OCI-LY3 (cell line): ENCODE results near the gene FAM217B.

ENCODE experiments used
- H2AFZ ChIP-seq: fragments of 200-600, 300-600 bp; shearing (Covaris generic); 2 replicates; pipeline ENCODE4 v1.6.0; 2014; ENCODE audit warnings: antibody characterized with exemption, low read depth, low read length
- H3K27ac ChIP-seq: fragments of 200-600, 300-600 bp; sonication (generic); 2 replicates; pipeline ENCODE4 v1.5.1; 2014; ENCODE audit warnings: mild to moderate bottlenecking, low read length, moderate library complexity, mixed read lengths
- H3K27me3 ChIP-seq: fragments of 200-600, 300-600 bp; sonication (generic); 2 replicates; pipeline ENCODE4 v1.6.1; 2014; ENCODE audit warnings: low read depth, low read length, mixed read lengths
- H3K36me3 ChIP-seq: fragments of 200-600, 300-600 bp; sonication (generic); replicated peaks from 2 replicates; pipeline ENCODE3; 2014; ENCODE audit warnings: low read depth, low read length, mixed read lengths
- H3K4me1 ChIP-seq: fragments of 300-600, 200-600 bp; sonication (generic); 2 replicates; pipeline ENCODE4 v1.6.1; 2014; ENCODE audit warnings: low read length, mixed read lengths
- H3K4me2 ChIP-seq: fragments of 200-600, 300-600 bp; sonication (generic); 2 replicates; pipeline ENCODE4 v1.6.1; 2014; ENCODE audit warnings: low read length, mixed read lengths
- H3K4me3 ChIP-seq: fragments of 300-600, 200-600 bp; sonication (generic); 2 replicates; pipeline ENCODE4 v1.5.1; 2014; ENCODE audit warnings: antibody characterized with exemption, mild to moderate bottlenecking, low read length, moderate library complexity
- H3K79me2 ChIP-seq: fragments of 300-600, 200-600 bp; shearing (Covaris generic); 2 replicates; pipeline ENCODE4 v1.6.1; 2014; ENCODE audit warnings: mild to moderate bottlenecking, low read length, mixed read lengths
- H3K9ac ChIP-seq: fragments of 300-600, 200-600 bp; shearing (Covaris generic); 2 replicates; pipeline ENCODE4 v1.6.0; 2014; ENCODE audit warnings: mild to moderate bottlenecking, low read length, moderate library complexity
- H3K9me3 ChIP-seq: fragments of 200-600, 300-600 bp; shearing (Covaris generic); 2 replicates; pipeline ENCODE4 v1.6.1; 2014; ENCODE audit warnings: low read length, mixed read lengths; ENCODE audit not compliant: insufficient read depth
- H4K20me1 ChIP-seq: fragments of 200-600, 300-600 bp; sonication (generic); 2 replicates; pipeline ENCODE4 v1.6.1; 2016; ENCODE audit warnings: low read length, mixed read lengths; ENCODE audit not compliant: insufficient read depth
- EZH2phosphoT487 ChIP-seq: fragments of 200-600 bp; shearing (Covaris generic); IDR thresholded peaks from 2 replicates; pipeline ENCODE4 v1.6.1; 2018; ENCODE audit warnings: antibody characterized with exemption, mixed run types, low read depth
- TF ChIP-seq, protein P1 (sequence below): fragments of 200-600, 300-600 bp; sonication (generic); IDR thresholded peaks from 2 replicates; pipeline ENCODE4 v1.5.1; 2014; ENCODE audit warnings: antibody characterized with exemption, low read length, low read depth

The FAM217B gene

DNA sequence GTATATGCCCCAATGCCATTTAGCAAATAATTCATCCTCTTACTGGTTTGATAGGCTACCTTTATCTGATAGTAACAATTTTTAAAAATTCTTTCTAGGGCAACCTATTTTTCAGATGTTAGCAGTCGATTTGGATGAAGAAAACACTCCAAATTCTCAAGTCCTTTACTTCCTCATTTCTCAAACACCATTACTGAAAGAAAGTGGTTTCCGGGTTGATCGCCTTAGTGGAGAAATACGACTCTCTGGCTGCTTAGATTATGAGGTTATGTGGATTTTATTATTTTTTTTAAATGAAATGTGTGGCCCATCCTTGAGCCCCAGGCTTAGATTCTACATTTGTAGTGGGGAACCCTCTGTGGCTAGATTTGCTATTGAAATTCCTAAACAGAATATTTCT is 44.4 kb downstream of the FAM217B start:
- no peaks in the 10 kb centered on the region for H4K20me1 ChIP-seq
- no peaks in the 10 kb centered on the region for H3K9me3 ChIP-seq
- H3K27me3 ChIP-seq: no peaks in the 10 kb centered on the region
- H2AFZ ChIP-seq: no peak overlapping the region
- no peak overlapping the region for H3K4me2 ChIP-seq
- H3K4me3 ChIP-seq: no peak overlapping the region
- H3K36me3 ChIP-seq: no peaks in the 10 kb centered on the region
- no peaks in the 10 kb centered on the region for H3K4me1 ChIP-seq
- no peak overlapping the region for H3K9ac ChIP-seq
- TF ChIP-seq EZH2phosphoT487: no peak
- TF ChIP-seq, protein P1, sequence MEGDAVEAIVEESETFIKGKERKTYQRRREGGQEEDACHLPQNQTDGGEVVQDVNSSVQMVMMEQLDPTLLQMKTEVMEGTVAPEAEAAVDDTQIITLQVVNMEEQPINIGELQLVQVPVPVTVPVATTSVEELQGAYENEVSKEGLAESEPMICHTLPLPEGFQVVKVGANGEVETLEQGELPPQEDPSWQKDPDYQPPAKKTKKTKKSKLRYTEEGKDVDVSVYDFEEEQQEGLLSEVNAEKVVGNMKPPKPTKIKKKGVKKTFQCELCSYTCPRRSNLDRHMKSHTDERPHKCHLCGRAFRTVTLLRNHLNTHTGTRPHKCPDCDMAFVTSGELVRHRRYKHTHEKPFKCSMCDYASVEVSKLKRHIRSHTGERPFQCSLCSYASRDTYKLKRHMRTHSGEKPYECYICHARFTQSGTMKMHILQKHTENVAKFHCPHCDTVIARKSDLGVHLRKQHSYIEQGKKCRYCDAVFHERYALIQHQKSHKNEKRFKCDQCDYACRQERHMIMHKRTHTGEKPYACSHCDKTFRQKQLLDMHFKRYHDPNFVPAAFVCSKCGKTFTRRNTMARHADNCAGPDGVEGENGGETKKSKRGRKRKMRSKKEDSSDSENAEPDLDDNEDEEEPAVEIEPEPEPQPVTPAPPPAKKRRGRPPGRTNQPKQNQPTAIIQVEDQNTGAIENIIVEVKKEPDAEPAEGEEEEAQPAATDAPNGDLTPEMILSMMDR: no peak
- H3K79me2 ChIP-seq: no peaks in the 10 kb centered on the region
- no peak overlapping the region for H3K27ac ChIP-seq

DNA sequence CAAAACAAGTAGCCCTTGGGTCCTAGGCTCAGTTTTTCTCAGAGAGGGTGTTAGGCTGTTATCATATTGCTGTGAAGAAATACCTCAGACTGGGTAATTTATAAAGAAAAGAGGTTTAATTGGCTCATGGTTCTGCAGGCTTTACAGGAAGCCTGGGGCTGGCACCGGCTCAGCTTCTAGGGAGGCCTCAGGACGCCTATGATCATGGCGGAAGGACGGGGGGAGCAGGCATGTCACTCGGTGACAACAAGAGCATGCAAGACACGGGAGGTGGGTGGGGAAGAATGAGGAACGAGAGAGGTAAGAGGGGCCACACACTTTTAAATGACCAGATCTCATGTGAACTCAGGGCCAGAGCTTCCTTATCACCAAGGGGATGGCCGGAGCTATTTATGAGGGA is 45.0 kb downstream of the FAM217B start:
- Histone ChIP-seq H3K79me2 (no peaks in the 10 kb centered on the region), H4K20me1 (no peaks in the 10 kb centered on the region), H3K9me3 (0 out of 2 replicates have a peak, but pooled peaks cover under 1% of the 10 kb centered on the region), H3K27ac (no peak overlapping the region), H3K4me3 (no peak overlapping the region), H3K9ac (no peak overlapping the region), H3K27me3 (no peaks in the 10 kb centered on the region), H3K36me3 (no peaks in the 10 kb centered on the region), H3K4me2 (no peak overlapping the region), H3K4me1 (no peaks in the 10 kb centered on the region), H2AFZ (no peak overlapping the region)
- TF ChIP-seq, protein P1: no peak
- no peak for TF ChIP-seq EZH2phosphoT487

DNA sequence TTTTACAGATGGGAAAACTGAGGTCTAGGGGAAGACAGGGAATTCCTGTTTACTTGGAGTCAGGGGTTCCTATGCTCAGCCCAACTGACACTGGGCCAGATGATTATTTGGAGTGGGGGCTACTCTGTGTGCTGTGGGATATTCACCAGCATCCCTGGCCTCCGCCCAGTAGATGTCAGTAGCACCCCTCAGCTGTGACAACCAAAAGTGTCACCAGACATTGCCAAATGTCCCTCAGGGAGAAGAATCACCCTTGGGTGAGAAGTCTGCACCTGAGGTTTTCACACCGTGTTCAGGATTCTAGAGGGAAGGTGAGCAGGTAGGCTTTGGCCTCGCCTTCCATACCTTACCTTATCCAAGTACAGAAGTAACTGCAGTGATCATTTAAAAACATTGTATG is 45.7 kb downstream of the FAM217B start:
- H3K9me3 ChIP-seq: 0 out of 2 replicates have a peak, but pooled peaks cover 3% of the 10 kb centered on the region
- no peak overlapping the region for H3K9ac ChIP-seq
- H3K4me3 ChIP-seq: no peak overlapping the region
- peak overlapping the region; percentile 42 for H2AFZ ChIP-seq
- H3K36me3 ChIP-seq: no peaks in the 10 kb centered on the region
- no peaks in the 10 kb centered on the region for H3K27me3 ChIP-seq
- TF ChIP-seq EZH2phosphoT487: no peak
- TF ChIP-seq, protein P1: peak; percentile 51
- H3K4me2 ChIP-seq: 0 out of 2 replicates have a peak overlapping the region, but pooled peaks have one; percentile 21
- no peaks in the 10 kb centered on the region for H4K20me1 ChIP-seq
- no peaks in the 10 kb centered on the region for H3K79me2 ChIP-seq
- no peak overlapping the region for H3K27ac ChIP-seq
- H3K4me1 ChIP-seq: no peaks in the 10 kb centered on the region

DNA sequence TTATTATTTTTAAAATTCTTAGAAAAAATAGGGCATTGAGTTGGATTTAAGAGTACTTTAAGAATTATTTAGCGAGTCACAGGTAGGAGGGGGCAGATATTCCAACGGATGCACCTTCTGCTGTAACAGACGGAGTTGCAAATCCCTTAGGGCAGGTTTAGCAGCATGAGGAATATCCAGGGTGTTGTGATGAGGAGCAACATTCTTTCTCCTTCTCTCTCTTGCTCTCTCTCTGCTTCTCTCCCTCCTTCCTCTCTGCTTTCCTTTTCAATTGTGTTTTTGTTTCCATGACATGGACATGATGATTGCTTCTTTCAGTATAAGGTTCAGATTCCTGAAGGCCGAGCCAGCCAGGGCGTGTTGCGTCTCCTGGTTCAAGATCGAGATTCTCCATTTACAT is 46.9 kb downstream of the FAM217B start:
- H3K4me2 ChIP-seq: no peak overlapping the region
- H4K20me1 ChIP-seq: no peaks in the 10 kb centered on the region

More for the DNA sequence above, 46.9 kb downstream of the FAM217B start:
- Histone ChIP-seq H3K9ac (no peak overlapping the region), H3K79me2 (no peaks in the 10 kb centered on the region), H3K4me3 (no peak overlapping the region), H3K27me3 (no peaks in the 10 kb centered on the region), H3K4me1 (no peaks in the 10 kb centered on the region), H3K36me3 (no peaks in the 10 kb centered on the region), H3K9me3 (0 out of 2 replicates have a peak, but pooled peaks cover 3% of the 10 kb centered on the region), H2AFZ (no peak overlapping the region), H3K27ac (no peak overlapping the region)
- no peak for TF ChIP-seq EZH2phosphoT487
- TF ChIP-seq, protein P1: no peak
